H9 (cell line): ENCODE measurements around the gene CAMK1G. TPM values are rescaled to one million over a fixed set of nuclear protein-coding genes. Genes with fewer than 3 reads are reported as not detected.
A peak's percentile ranks its signal among the peaks of the same experiment; 100 is the strongest.

Experiments
- DNase-seq: peaks from one replicate; pipeline ENCODE4 v3.0.0-alpha.2; 2017
- H2AFZ ChIP-seq: one replicate; pipeline ENCODE4 v1.6.1; 2013; ENCODE audit warnings: mild to moderate bottlenecking, low read length, control low read depth, moderate library complexity
- H2AK5ac ChIP-seq: 2 replicates; pipeline ENCODE4 v1.6.1; 2013; ENCODE audit warnings: low read length, control low read depth, mixed read lengths; ENCODE audit not compliant: insufficient read length
- H2BK120ac ChIP-seq: one replicate; pipeline ENCODE4 v1.6.1; 2013; ENCODE audit warnings: low read depth, mild to moderate bottlenecking, low read length, control low read depth, inconsistent platforms; ENCODE audit not compliant: poor library complexity, severe bottlenecking
- H2BK12ac ChIP-seq: 2 replicates; pipeline ENCODE4 v1.6.1; 2013; ENCODE audit warnings: low read length, control low read depth, mixed read lengths, low read depth; ENCODE audit not compliant: insufficient read length
- H2BK15ac ChIP-seq: 2 replicates; pipeline ENCODE4 v1.6.1; 2013; ENCODE audit warnings: low read depth, low read length, control low read depth
- H2BK20ac ChIP-seq: one replicate; pipeline ENCODE4 v1.6.1; 2013; ENCODE audit warnings: low read depth, mild to moderate bottlenecking, low read length, control low read depth, inconsistent platforms; ENCODE audit not compliant: poor library complexity, severe bottlenecking
- H2BK5ac ChIP-seq: 2 replicates; pipeline ENCODE4 v1.6.1; 2013; ENCODE audit warnings: low read length, control low read depth, mixed read lengths; ENCODE audit not compliant: insufficient read length
- H3K14ac ChIP-seq: 2 replicates; pipeline ENCODE4 v1.6.1; 2013; ENCODE audit warnings: low read length, control low read depth; ENCODE audit not compliant: insufficient read depth
- H3K18ac ChIP-seq: 2 replicates; pipeline ENCODE4 v1.6.1; 2013; ENCODE audit warnings: low read depth, mild to moderate bottlenecking, mixed read lengths, low read length, control low read depth; ENCODE audit not compliant: insufficient read length
- H3K23ac ChIP-seq: 2 replicates; pipeline ENCODE4 v1.6.1; 2013; ENCODE audit warnings: low read length, control low read depth, mixed read lengths, low read depth; ENCODE audit not compliant: insufficient read length
- H3K23me2 ChIP-seq: 2 replicates; pipeline ENCODE4 v1.6.1; 2013; ENCODE audit warnings: low read depth, mild to moderate bottlenecking, mixed read lengths, low read length, control low read depth; ENCODE audit not compliant: insufficient read length, poor library complexity, severe bottlenecking
- H3K27ac ChIP-seq: 2 replicates; pipeline ENCODE4 v1.5.1; 2013; ENCODE audit warnings: low read length, control low read depth, mixed read lengths, low read depth; ENCODE audit not compliant: insufficient read length
- H3K27me3 ChIP-seq: 2 replicates; pipeline ENCODE4 v1.6.1; 2013; ENCODE audit warnings: low read length, control low read depth, inconsistent platforms; ENCODE audit not compliant: insufficient read depth
- H3K4ac ChIP-seq: 2 replicates; pipeline ENCODE4 v1.6.1; 2013; ENCODE audit warnings: low read depth, mild to moderate bottlenecking, control low read depth, inconsistent platforms, low read length, moderate library complexity
- H3K4me1 ChIP-seq: 2 replicates; pipeline ENCODE4 v1.6.1; 2013; ENCODE audit warnings: low read length, control low read depth, inconsistent platforms; ENCODE audit not compliant: insufficient read depth
- H3K4me2 ChIP-seq: 2 replicates; pipeline ENCODE4 v1.6.1; 2013; ENCODE audit warnings: low read length, control low read depth, mixed read lengths; ENCODE audit not compliant: insufficient read length, insufficient read depth
- H3K56ac ChIP-seq: 2 replicates; pipeline ENCODE4 v1.6.1; 2013; ENCODE audit warnings: low read depth, mild to moderate bottlenecking, mixed read lengths, low read length, control low read depth; ENCODE audit not compliant: insufficient read length
- H3K79me1 ChIP-seq: 2 replicates; pipeline ENCODE4 v1.6.1; 2013; ENCODE audit warnings: low read depth, mild to moderate bottlenecking, moderate library complexity, low read length, control low read depth, inconsistent platforms; ENCODE audit not compliant: insufficient read depth, poor library complexity, severe bottlenecking
- H3K79me2 ChIP-seq: 2 replicates; pipeline ENCODE4 v1.6.1; 2013; ENCODE audit warnings: low read length, control low read depth, inconsistent platforms; ENCODE audit not compliant: insufficient read depth
- H3K9ac ChIP-seq: 2 replicates; pipeline ENCODE4 v1.6.1; 2013; ENCODE audit warnings: low read length, control low read depth, mixed read lengths; ENCODE audit not compliant: insufficient read length; ENCODE audit errors: extremely low read depth
- H3K9me3 ChIP-seq: one replicate; pipeline ENCODE4 v1.6.1; 2013; ENCODE audit warnings: low read depth, low read length, inconsistent platforms; ENCODE audit not compliant: control insufficient read depth
- H3T11ph ChIP-seq: one replicate; pipeline ENCODE4 v1.6.1; 2013; ENCODE audit warnings: mild to moderate bottlenecking, low read length, control low read depth, inconsistent platforms
- H4K20me1 ChIP-seq: one replicate; pipeline ENCODE4 v1.6.1; 2013; ENCODE audit not compliant: control insufficient read depth, insufficient read length, insufficient read depth
- H4K5ac ChIP-seq: 2 replicates; pipeline ENCODE4 v1.6.1; 2013; ENCODE audit warnings: low read depth, mild to moderate bottlenecking, mixed read lengths, low read length, control low read depth; ENCODE audit not compliant: insufficient read length
- H4K8ac ChIP-seq: replicated peaks from 2 replicates; pipeline ENCODE4 v1.6.1; 2013; ENCODE audit warnings: low read length, control low read depth, mixed read lengths, low read depth; ENCODE audit not compliant: insufficient read length
- H4K91ac ChIP-seq: 2 replicates; pipeline ENCODE4 v1.6.1; 2013; ENCODE audit warnings: low read depth, mild to moderate bottlenecking, moderate library complexity, mixed read lengths, low read length, control low read depth; ENCODE audit not compliant: insufficient read length
- H3K27ac Mint-ChIP-seq, 3 experiments: 2 replicates in 2 of 3; 3 replicates in 1 of 3; pipeline ENCODE4 v1.8.0; 2020 to 2021; ENCODE audit warnings: mixed read lengths in 3 of 3, mild to moderate bottlenecking in 1 of 3, moderate library complexity in 1 of 3
- H3K27me3 Mint-ChIP-seq: 2 replicates; pipeline ENCODE4 v1.8.0; 2021; ENCODE audit warnings: low read depth, mild to moderate bottlenecking, moderate library complexity, mixed read lengths
- H3K36me3 Mint-ChIP-seq, 3 experiments: 2 replicates in 2 of 3; 3 replicates in 1 of 3; pipeline ENCODE4 v1.8.0; 2020 to 2021; ENCODE audit warnings: low read depth in 3 of 3, mixed read lengths in 3 of 3; ENCODE audit not compliant: insufficient read depth in 1 of 3
- H3K4me1 Mint-ChIP-seq, 2 experiments: 2 replicates each; pipeline ENCODE4 v1.8.0; 2020; ENCODE audit warnings: mixed read lengths in 2 of 2
- H3K4me3 Mint-ChIP-seq, 2 experiments: 2 replicates in 1 of 2; 3 replicates in 1 of 2; pipeline ENCODE4 v1.8.0; 2020 to 2021; ENCODE audit warnings: mild to moderate bottlenecking in 2 of 2, mixed read lengths in 2 of 2, moderate library complexity in 1 of 2
- H3K9me3 Mint-ChIP-seq, 2 experiments: 2 replicates in 1 of 2; 3 replicates in 1 of 2; pipeline ENCODE4 v1.8.0; 2020; ENCODE audit warnings: mild to moderate bottlenecking in 2 of 2, mixed read lengths in 2 of 2, moderate library complexity in 1 of 2
- WGBS: extraction: QIAGEN DNeasy Blood & Tissue Kit; methylation state at CpG from one replicate; pipeline ENCODE4 v1.1.7; 2013; ENCODE audit warnings: missing lambda C conversion rate, low lambda C conversion rate, mixed read lengths; ENCODE audit not compliant: insufficient read length; ENCODE audit errors: extremely low coverage; 5-methylcytosine and 5-hydroxymethylcytosine counted together
- total RNA-seq: library from RNA; stranded (reverse); gene quantifications from 2 replicates; pipeline ENCODE4 v1.2.1, GENCODE V29; 2021
- TF ChIP-seq, protein P1 (sequence below): fragments of 200-600 bp; sonication (generic); conservative IDR thresholded peaks from 3 replicates; pipeline ENCODE4 v1.8.0; 2021; ENCODE audit warnings: antibody characterized with exemption, mild to moderate bottlenecking

Gene CAMK1G
- total RNA-seq, 1 experiment from 2014 or later: 0.28 TPM

DNA sequence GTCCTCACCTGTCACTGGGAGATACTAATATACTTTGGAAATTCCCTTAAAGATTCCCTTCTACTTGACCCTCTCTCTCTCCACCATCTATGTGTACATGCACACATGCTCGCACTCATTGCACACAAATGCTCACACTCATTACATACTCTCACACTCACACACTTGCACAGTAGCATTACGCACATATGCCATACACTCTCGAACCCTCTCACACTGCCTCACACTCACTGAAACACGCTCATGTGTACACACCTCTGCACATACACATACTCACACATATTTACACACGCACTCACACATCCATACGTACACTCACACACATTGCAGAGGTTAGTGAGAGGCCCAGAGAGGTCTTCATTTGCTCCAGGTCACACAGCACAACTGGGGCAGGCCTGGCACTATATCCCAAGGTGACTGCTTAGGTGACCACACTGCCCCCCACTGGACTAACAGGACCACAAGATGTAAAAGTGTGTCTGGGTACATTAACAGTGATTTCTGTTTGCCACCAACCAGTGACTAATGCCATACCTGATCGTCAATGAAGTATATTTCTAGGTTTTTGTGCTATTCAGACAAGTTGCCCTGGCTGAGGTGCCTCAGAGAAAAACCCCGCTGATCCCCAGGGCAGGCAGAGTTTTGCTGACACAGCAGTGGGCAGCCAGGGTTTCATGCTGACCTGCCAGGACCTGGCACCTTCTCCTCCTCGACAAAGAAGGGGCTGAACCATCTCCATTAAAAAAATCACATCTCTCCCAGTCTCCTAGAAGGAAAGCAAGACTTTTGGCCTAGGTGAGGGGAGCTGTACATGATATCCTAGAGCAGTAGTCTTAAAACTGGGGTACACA lies 28.5 kb upstream of the CAMK1G start:
- Mint-ChIP-seq H3K9me3 (no peaks in the 10 kb centered on the region), H3K27me3 (peaks cover 7% of the 10 kb centered on the region), H3K27ac (no peak overlapping the region), H3K4me3 (no peak overlapping the region), H3K4me1 (peaks cover 15 to 16% of the 10 kb centered on the region in 2 experiments), H3K36me3 (no peaks in the 10 kb centered on the region)
- no peak overlapping the region for H2BK12ac ChIP-seq
- peaks cover 8% of the 10 kb centered on the region; the same call in 1 of the 2 replicates for H3K4me1 ChIP-seq
- H3K79me1 ChIP-seq: no peaks in the 10 kb centered on the region
- no peak overlapping the region for H3K23ac ChIP-seq
- H3K9me3 ChIP-seq: no peaks in the 10 kb centered on the region
- H3K23me2 ChIP-seq: no peaks in the 10 kb centered on the region
- H3K14ac ChIP-seq: no peak overlapping the region
- no peak overlapping the region for H2AK5ac ChIP-seq
- H4K20me1 ChIP-seq: no peaks in the 10 kb centered on the region
- H3K79me2 ChIP-seq: no peaks in the 10 kb centered on the region
- DNase-seq: no peak
- H2BK15ac ChIP-seq: no peak overlapping the region
- 100% methylated on average over 1 of the region's 9 CpGs for WGBS
- no peak overlapping the region for H3K27ac ChIP-seq
- H2BK20ac ChIP-seq: no peak overlapping the region
- H3K56ac ChIP-seq: no peak overlapping the region
- no peak overlapping the region for H4K8ac ChIP-seq
- H2BK120ac ChIP-seq: no peak overlapping the region
- no peak overlapping the region for H3K4ac ChIP-seq
- no peaks in the 10 kb centered on the region for H3K27me3 ChIP-seq
- no peak overlapping the region for H3T11ph ChIP-seq
- no peak overlapping the region for H4K91ac ChIP-seq
- TF ChIP-seq, protein P1, sequence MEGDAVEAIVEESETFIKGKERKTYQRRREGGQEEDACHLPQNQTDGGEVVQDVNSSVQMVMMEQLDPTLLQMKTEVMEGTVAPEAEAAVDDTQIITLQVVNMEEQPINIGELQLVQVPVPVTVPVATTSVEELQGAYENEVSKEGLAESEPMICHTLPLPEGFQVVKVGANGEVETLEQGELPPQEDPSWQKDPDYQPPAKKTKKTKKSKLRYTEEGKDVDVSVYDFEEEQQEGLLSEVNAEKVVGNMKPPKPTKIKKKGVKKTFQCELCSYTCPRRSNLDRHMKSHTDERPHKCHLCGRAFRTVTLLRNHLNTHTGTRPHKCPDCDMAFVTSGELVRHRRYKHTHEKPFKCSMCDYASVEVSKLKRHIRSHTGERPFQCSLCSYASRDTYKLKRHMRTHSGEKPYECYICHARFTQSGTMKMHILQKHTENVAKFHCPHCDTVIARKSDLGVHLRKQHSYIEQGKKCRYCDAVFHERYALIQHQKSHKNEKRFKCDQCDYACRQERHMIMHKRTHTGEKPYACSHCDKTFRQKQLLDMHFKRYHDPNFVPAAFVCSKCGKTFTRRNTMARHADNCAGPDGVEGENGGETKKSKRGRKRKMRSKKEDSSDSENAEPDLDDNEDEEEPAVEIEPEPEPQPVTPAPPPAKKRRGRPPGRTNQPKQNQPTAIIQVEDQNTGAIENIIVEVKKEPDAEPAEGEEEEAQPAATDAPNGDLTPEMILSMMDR: peak; percentile 55; the same call in 2 of the 3 replicates
- no peak overlapping the region for H2BK5ac ChIP-seq
- no peak overlapping the region for H4K5ac ChIP-seq
- H3K9ac ChIP-seq: no peak overlapping the region
- H3K18ac ChIP-seq: no peak overlapping the region
- no peak overlapping the region for H2AFZ ChIP-seq
- no peak overlapping the region for H3K4me2 ChIP-seq
